ENCODE measurements around the gene NGFR.

GRCh38 chr17:49506282-49506681 is 11.2 kb downstream of the NGFR start:
- no peak for TF ChIP-seq POLR2A (IDR thresholded peaks at IDR 0.05)
- no peak for TF ChIP-seq CTCF (IDR thresholded peaks at IDR 0.05)

Data from testis (tissue), 2 donors.